GM03348 (cell line): ENCODE measurements around the gene ADCY3.

Source experiments
- DNase-seq: peaks from one replicate; pipeline ENCODE4 v3.0.0; 2012; ENCODE audit warnings: low spot score

The ADCY3 gene

GRCh38 chr2:24920098-24920808 lies at the start of gene ADCY3:
ADCY3 (minus strand) TSS chr2:24920237; CDS start chr2:24918987, 1,250 bp downstream.
- peak; percentile 96 for DNase-seq

DNA sequence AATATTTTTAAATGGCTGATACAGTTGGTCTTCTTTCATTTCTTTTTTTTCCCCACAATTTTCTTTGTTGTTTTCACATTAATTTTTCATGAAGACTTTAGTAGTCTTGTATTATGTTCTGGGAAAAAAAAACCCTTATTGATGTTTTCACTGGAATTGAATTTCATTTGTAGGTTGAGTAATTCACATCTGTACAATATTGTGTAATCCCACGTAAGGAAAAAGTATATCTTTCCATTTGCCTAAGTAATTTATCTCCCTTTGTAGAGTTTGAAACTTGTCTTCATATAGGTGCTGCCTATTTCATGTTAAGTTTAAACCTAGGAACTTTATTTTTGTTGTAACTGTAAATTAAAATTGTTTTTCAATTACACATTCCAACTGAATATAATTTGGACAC lies 49.7 kb upstream of the ADCY3 start:
- no peak for DNase-seq

DNA sequence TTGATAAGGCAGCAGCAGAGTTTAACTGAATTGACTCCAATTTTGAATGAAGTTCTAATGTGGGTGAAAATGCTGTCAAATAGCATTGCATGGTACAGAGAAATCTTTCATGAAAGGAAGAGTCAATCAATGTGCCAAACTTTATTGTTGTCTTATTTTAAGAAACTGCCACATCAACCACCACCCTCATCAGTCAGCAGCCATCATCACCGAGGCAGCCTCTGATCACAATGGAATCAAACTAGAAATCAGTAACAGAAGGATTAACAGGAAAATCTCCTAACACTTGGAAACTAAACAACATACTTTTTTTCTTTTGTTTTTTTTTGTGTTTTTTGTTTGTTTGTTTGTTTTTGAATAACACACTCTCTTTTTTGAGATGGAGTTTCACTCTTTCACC lies 41.9 kb upstream of the ADCY3 start:
- DNase-seq = no peak

GRCh38 chr2:24959761-24960160 lies 39.7 kb upstream of the ADCY3 start:
- no peak for DNase-seq

- no peak for DNase-seq
Observed at GRCh38 chr2:24958411-24958935, 38.4 kb upstream of the ADCY3 start.

- DNase-seq = no peak
Observed at GRCh38 chr2:24957976-24958375, 37.9 kb upstream of the ADCY3 start.

GRCh38 chr2:24957221-24957620 lies 37.2 kb upstream of the ADCY3 start:
- DNase-seq = no peak

- no peak for DNase-seq
Observed at GRCh38 chr2:24955921-24956320, 35.9 kb upstream of the ADCY3 start.

- DNase-seq = no peak
Observed at GRCh38 chr2:24955232-24955631, 35.2 kb upstream of the ADCY3 start.

- no peak for DNase-seq
Observed at GRCh38 chr2:24950102-24950501, 30.1 kb upstream of the ADCY3 start.

GRCh38 chr2:24948506-24948905 lies 28.5 kb upstream of the ADCY3 start:
- no peak for DNase-seq

DNA sequence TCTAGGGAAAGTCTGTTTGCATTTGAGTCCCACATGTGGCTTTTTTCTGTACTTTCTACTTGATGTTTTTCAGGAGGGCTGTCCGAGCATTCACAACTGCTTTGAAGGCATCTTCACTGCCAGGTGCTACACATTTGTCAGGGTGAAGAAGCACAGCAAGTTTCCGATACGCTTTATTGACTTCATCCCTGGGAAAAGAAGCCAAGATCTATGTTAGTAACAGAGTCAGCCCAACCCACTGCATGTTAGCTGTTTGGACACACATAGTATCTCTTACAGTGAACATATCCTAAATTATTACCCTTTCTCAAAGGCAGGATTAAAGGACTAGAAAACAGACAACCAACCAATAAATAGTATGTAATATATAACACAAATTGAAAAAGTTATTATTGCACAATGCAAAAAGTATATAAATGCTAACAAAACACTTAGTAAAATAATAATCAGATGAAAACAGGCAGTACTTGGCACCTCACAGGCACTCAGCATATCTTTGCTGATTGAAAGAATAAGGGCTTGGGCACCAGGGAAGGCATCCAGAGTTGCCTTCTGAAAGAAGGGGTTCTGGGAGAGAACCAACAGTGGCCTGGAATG lies 27.6 kb upstream of the ADCY3 start:
- DNase-seq = no peak

GRCh38 chr2:24945907-24946306 lies 25.9 kb upstream of the ADCY3 start:
- no peak for DNase-seq

- DNase-seq = no peak
Observed at GRCh38 chr2:24943427-24944053, 23.5 kb upstream of the ADCY3 start.

DNA sequence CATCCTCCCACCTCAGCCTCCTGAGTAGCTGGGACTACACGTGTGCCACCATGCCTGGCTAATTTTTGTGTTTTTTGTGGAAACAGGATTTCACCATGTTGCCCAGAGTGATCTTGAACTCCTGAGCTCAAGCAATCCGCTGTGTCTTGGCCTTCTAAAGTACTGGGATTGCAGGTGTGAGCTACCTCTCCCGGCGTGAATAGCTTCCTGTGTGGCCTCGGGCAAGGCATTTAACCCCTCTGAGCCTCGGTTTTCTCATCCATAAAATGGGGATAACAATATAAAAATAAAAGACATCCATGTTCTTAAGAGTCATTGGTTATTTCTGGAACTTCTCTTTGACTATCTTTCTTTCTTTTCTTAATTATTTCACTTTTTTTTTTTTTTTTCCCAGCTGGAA lies 19.3 kb upstream of the ADCY3 start:
- no peak for DNase-seq

GRCh38 chr2:24937236-24937635 lies 17.2 kb upstream of the ADCY3 start:
- DNase-seq = no peak

DNA sequence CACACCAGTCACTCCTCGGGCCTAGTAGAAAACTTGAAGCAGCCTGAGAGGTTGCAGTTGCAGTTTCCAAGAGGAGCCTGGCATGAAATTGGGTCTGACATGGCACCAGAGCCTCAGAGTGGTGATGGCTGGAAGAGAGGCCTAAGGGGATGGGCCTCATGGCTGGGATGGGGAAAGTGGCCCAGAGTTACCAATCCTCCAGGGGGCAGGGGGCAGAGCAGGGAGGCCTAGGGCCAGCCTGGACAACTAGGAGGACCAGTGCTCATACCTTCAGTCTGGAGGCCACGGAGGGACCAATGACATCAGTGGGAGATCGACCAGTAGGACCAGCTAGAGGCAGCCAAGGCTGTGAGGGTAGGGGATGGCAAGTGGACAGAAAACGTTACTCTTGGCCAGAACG lies 15.1 kb upstream of the ADCY3 start:
- DNase-seq = no peak

GRCh38 chr2:24932715-24933114 lies 12.7 kb upstream of the ADCY3 start:
- no peak for DNase-seq

- peak; percentile 46 for DNase-seq
Observed at GRCh38 chr2:24930768-24931167, 10.7 kb upstream of the ADCY3 start.

- DNase-seq = no peak
Observed at GRCh38 chr2:24929230-24929629, 9.2 kb upstream of the ADCY3 start.

- DNase-seq = no peak
Observed at GRCh38 chr2:24928036-24928435, 8.0 kb upstream of the ADCY3 start.

DNA sequence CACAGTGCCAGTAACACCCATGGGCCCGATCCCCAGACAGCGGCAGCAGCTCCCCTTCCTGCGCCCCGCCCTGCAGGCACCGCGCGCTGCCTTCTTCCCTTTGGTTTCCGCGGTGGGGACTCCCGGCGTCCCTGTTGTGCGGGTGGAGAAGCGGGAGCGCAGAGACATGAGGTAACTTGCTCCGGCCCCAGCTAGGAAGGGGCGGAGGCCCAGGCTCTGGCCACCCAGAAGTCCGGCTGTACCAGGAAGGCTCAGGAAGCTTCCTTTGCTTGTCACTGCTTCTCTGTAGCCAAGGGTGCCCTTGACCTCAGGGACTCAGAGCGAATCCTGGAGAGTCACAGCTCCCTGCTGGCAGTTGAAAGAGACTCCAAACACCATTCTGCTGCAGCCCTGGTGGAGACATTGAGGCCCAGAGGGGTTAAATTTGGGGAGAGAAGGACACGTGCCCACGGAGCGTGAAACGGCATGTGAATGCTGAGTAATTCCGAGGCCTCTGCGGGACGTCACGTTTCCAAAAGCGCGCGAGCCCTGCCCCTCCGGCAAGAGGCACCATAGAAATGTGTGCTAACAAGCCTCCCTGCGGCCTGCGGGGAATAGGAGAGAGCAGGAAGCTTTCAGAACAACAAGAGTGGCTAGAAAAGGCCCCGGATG lies 6.7 kb upstream of the ADCY3 start:
- peak; percentile 64 for DNase-seq

GRCh38 chr2:24926220-24926601 lies 6.2 kb upstream of the ADCY3 start:
- DNase-seq = no peak
